ENCODE results near the gene GABARAP.

DNA sequence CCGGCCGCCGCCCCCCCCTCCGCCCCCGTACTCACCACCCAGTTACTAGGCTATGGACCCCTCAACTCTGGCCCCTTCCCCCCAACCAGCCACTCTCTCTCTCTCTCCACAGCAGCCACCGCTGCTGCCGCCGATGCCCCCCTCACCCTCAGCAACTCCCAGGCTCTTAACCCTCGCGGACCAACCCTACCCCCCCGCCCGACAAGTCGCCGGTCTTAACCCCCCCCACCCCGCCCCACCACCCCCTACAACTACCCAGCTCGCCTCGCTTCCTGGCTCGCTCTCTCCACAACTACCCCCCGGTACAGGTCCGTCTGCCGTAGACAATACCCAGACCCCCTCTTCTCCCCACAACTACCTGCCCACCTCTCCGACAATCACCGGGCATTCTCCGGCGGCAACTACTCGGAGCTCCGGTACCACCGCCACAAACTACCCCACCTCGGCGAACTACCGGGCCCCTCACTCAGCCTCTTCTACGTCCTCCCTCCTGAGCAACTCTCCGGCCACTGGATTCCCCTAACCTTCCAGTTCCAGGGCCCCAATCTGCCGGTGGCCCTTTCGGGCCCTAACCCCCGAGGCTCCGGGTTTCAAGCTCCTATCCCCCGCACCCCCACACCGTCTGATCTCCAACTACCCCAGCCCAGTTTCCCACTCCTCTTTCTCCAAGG, 3.7 kb downstream of the GABARAP start:
- TF ChIP-seq, protein P1, sequence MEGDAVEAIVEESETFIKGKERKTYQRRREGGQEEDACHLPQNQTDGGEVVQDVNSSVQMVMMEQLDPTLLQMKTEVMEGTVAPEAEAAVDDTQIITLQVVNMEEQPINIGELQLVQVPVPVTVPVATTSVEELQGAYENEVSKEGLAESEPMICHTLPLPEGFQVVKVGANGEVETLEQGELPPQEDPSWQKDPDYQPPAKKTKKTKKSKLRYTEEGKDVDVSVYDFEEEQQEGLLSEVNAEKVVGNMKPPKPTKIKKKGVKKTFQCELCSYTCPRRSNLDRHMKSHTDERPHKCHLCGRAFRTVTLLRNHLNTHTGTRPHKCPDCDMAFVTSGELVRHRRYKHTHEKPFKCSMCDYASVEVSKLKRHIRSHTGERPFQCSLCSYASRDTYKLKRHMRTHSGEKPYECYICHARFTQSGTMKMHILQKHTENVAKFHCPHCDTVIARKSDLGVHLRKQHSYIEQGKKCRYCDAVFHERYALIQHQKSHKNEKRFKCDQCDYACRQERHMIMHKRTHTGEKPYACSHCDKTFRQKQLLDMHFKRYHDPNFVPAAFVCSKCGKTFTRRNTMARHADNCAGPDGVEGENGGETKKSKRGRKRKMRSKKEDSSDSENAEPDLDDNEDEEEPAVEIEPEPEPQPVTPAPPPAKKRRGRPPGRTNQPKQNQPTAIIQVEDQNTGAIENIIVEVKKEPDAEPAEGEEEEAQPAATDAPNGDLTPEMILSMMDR (conservative IDR thresholded peaks at IDR 0.05), result no peak
- TF ChIP-seq ZFX (IDR thresholded peaks at IDR 0.05), result peak; percentile 37; the same call in 1 of the 2 replicates
